CD14-positive monocyte (primary cell): ENCODE data around the gene CRADD. TPM values are rescaled to one million over a fixed set of nuclear protein-coding genes. Genes with fewer than 3 reads are reported as not detected.

Source experiments
- DNase-seq, 3 donors: peaks; one replicate each; pipeline ENCODE4 v3.0.0-alpha.2; 2011 to 2022
- H2AFZ ChIP-seq: 2 replicates; pipeline ENCODE4 v1.6.0; 2012; ENCODE audit warnings: mild to moderate bottlenecking, low read depth, low read length, inconsistent platforms; ENCODE audit not compliant: insufficient read depth, poor library complexity, severe bottlenecking
- H3K27ac ChIP-seq, 2 donors: 1 replicate in 1 of 2; 2 replicates in 1 of 2; pipeline ENCODE4 v1.5.1; 2012 to 2013; ENCODE audit warnings: low read length in 2 of 2, control low read depth in 1 of 2, inconsistent platforms in 1 of 2, low read depth in 1 of 2, mild to moderate bottlenecking in 1 of 2
- H3K27me3 ChIP-seq, 2 donors: one replicate each; pipeline versions ENCODE4 v1.6.0 to v1.6.1; 2011 to 2013; ENCODE audit warnings: low read length in 2 of 2; ENCODE audit not compliant: control insufficient read depth in 2 of 2, insufficient read depth in 2 of 2
- H3K36me3 ChIP-seq, 2 donors: replicated peaks in 1 of 2; 1 replicate in 1 of 2; 2 replicates in 1 of 2; pipeline versions ENCODE4 v1.5.1 to v1.6.1; 2012 to 2013; ENCODE audit warnings: low read length in 2 of 2, control low read depth in 1 of 2, inconsistent platforms in 1 of 2, mild to moderate bottlenecking in 1 of 2; ENCODE audit not compliant: insufficient read depth in 2 of 2, control insufficient read depth in 1 of 2
- H3K4me1 ChIP-seq, 2 donors: 1 replicate in 1 of 2; 2 replicates in 1 of 2; pipeline versions ENCODE4 v1.5.1 to v1.6.1; 2012 to 2013; ENCODE audit warnings: low read length in 2 of 2, control low read depth in 1 of 2, inconsistent platforms in 1 of 2, mild to moderate bottlenecking in 1 of 2, moderate library complexity in 1 of 2; ENCODE audit not compliant: insufficient read depth in 2 of 2, control insufficient read depth in 1 of 2
- H3K4me2 ChIP-seq: replicated peaks from 2 replicates; pipeline ENCODE3; 2012; ENCODE audit warnings: low read length, moderate library complexity, mild to moderate bottlenecking; ENCODE audit not compliant: poor library complexity, severe bottlenecking; ENCODE audit errors: extremely low read depth
- H3K4me3 ChIP-seq, 3 experiments: fragments of 200-600 bp in 1 of 3; sonication (generic) in 1 of 3; replicated peaks in 1 of 3; 1 replicate in 2 of 3; 2 replicates in 1 of 3; pipeline ENCODE4 v1.5.1; 2011 to 2013; ENCODE audit warnings: low read length in 3 of 3, mild to moderate bottlenecking in 3 of 3, control low read depth in 2 of 3, low read depth in 2 of 3, inconsistent platforms in 1 of 3, moderate library complexity in 1 of 3
- H3K79me2 ChIP-seq: 2 replicates; pipeline ENCODE4 v1.6.0; 2012; ENCODE audit warnings: mild to moderate bottlenecking, control low read depth, inconsistent platforms, low read length, moderate library complexity; ENCODE audit not compliant: insufficient read depth
- H3K9ac ChIP-seq: 2 replicates; pipeline ENCODE4 v1.6.0; 2017; ENCODE audit warnings: low read length, mild to moderate bottlenecking; ENCODE audit not compliant: insufficient read depth, poor library complexity, severe bottlenecking
- H3K9me3 ChIP-seq, 2 donors: replicated peaks in 1 of 2; 1 replicate in 1 of 2; 2 replicates in 1 of 2; pipeline versions ENCODE4 v1.5.1 to v1.6.1; 2012 to 2013; ENCODE audit warnings: low read length in 2 of 2, control low read depth in 1 of 2; ENCODE audit not compliant: control insufficient read depth in 1 of 2, insufficient read depth in 1 of 2
- H4K20me1 ChIP-seq: 2 replicates; pipeline ENCODE4 v1.6.0; 2012; ENCODE audit warnings: mild to moderate bottlenecking, low read length, control low read depth, moderate library complexity; ENCODE audit not compliant: insufficient read depth
- H3K27ac Mint-ChIP-seq, 7 donors: one replicate each; pipeline ENCODE4 v1.8.0; 2020; ENCODE audit warnings: mild to moderate bottlenecking in 7 of 7, mixed read lengths in 7 of 7, moderate library complexity in 6 of 7, inconsistent platforms in 2 of 7
- H3K27me3 Mint-ChIP-seq, 3 donors: one replicate each; pipeline ENCODE4 v1.8.0; 2021 to 2022; ENCODE audit warnings: low read depth in 3 of 3, mild to moderate bottlenecking in 3 of 3, mixed read lengths in 3 of 3, moderate library complexity in 3 of 3, inconsistent platforms in 1 of 3
- H3K36me3 Mint-ChIP-seq, 2 donors: one replicate each; pipeline ENCODE4 v1.8.0; 2020; ENCODE audit warnings: mixed read lengths in 2 of 2, inconsistent platforms in 1 of 2, mild to moderate bottlenecking in 1 of 2
- H3K4me1 Mint-ChIP-seq: one replicate; pipeline ENCODE4 v1.8.0; 2020; ENCODE audit warnings: mild to moderate bottlenecking, mixed read lengths
- H3K4me3 Mint-ChIP-seq, 2 donors: one replicate each; pipeline ENCODE4 v1.8.0; 2020; ENCODE audit warnings: mild to moderate bottlenecking in 2 of 2, mixed read lengths in 2 of 2, moderate library complexity in 1 of 2
- H3K9me3 Mint-ChIP-seq, 7 donors: one replicate each; pipeline ENCODE4 v1.8.0; 2020 to 2022; ENCODE audit warnings: mixed read lengths in 7 of 7, mild to moderate bottlenecking in 6 of 7, moderate library complexity in 6 of 7, inconsistent platforms in 2 of 7
- WGBS: methylation state at CpG from one replicate; pipeline ENCODE4 v1.1.5; 2013; ENCODE audit warnings: missing lambda C conversion rate; ENCODE audit not compliant: insufficient coverage; 5-methylcytosine and 5-hydroxymethylcytosine counted together
- intact Hi-C, 2 donors: fragments of 100-400 bp; cut with micrococcal nuclease; formaldehyde crosslinking; loops; one replicate each; pipeline versions ENCODE4 v1.15.0 to v1.15.1; 2023
- polyA plus RNA-seq, 3 donors: library from polyadenylated mRNA; depleted of rRNA in 1 of 3; unstranded in 2 of 3; stranded (reverse) in 1 of 3; fragments of 300-500 nt in 2 of 3; fragments of >200 nt in 1 of 3; fragmentation: Illumina TruSeq in 2 of 3; gene quantifications; 1 replicate in 2 of 3; 2 replicates in 1 of 3; pipeline ENCODE4 v1.2.3, GENCODE V29; 2012 to 2021
- TF ChIP-seq, protein P1 (sequence below): fragments of 200-600 bp; IDR thresholded peaks from one replicate; pipeline ENCODE4 v1.8.0; 2022; ENCODE audit warnings: antibody characterized with exemption, mild to moderate bottlenecking

Gene CRADD
- polyA plus RNA-seq, 3 donors: 5.6 to 12.2 (median 11.2) TPM

DNA sequence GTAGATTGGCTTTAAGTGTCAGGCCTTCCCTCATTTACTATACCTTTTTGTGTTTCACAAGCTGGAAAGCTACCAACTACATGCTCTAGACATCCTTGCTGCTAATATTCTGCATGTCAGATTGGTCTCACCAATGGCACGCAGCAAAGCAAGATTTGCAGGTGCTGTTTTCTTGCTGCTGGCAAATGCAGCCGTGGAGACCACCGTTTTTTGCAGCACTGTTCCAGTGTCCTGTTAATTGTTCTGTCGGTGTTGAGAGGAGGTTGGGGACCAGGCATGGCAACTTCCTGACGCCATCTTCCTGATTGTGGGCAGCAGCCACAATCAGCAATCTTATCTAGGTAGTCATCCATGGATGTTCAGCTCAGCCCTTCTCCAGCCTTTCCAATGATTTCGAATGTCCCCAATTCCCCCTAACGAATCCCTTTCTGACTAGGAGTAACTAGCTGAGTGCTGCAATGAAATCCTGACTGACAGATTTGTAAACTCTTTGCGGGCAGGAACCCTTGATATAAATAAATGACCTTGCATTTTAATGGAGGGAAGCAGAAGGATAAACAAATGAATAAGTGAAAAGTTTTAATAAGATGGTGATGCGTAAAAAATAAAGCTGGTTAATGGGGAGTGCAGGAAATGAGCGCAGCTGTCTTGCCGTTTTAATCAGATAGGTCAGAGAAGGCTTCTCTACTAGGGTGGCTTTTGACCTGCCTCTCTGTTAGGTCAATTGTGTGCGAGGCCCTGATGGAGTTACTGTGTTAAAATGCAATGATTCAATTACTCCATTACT, 574 bp upstream of the CRADD start:
- Mint-ChIP-seq H3K9me3 (peaks cover 0 to 5% (median 3%) of the 10 kb centered on the region in 7 donors), H3K4me3 (peak overlapping the region; percentile 95 to 99), H3K27me3 (peaks cover 1 to 5% (median 3%) of the 10 kb centered on the region in 3 donors), H3K4me1 (peaks cover 21% of the 10 kb centered on the region), H3K36me3 (peaks cover 7 to 9% of the 10 kb centered on the region in 2 donors), H3K27ac (peak overlapping the region; percentile 99 to 100 (median 100))
- Histone ChIP-seq H3K4me1 (peaks cover 13 to 19% of the 10 kb centered on the region in 2 donors), H3K27me3 (no peaks in the 10 kb centered on the region), H3K9me3 (no peaks in the 10 kb centered on the region), H2AFZ (peak overlapping the region; percentile 93), H3K4me2 (peak overlapping the region; percentile 77), H3K9ac (peak overlapping the region; percentile 94), H3K36me3 (no peaks in the 10 kb centered on the region), H3K27ac (peak overlapping the region in 1 of 2 donors; percentile 98), H3K79me2 (no peaks in the 10 kb centered on the region), H3K4me3 (peak overlapping the region; percentile 69 to 95 (median 83)), H4K20me1 (no peaks in the 10 kb centered on the region)
- WGBS: 55% methylated on average over 11 of the region's 12 CpGs
- intact Hi-C loops: loop anchor here (5.0 to 10.0 kb wide), 5 partner anchors 66 to 426 kb away; partner anchors contain the start of genes SOCS2 (in 1 of the 2) and UBE2N (in 1 of the 2)
- TF ChIP-seq, protein P1, sequence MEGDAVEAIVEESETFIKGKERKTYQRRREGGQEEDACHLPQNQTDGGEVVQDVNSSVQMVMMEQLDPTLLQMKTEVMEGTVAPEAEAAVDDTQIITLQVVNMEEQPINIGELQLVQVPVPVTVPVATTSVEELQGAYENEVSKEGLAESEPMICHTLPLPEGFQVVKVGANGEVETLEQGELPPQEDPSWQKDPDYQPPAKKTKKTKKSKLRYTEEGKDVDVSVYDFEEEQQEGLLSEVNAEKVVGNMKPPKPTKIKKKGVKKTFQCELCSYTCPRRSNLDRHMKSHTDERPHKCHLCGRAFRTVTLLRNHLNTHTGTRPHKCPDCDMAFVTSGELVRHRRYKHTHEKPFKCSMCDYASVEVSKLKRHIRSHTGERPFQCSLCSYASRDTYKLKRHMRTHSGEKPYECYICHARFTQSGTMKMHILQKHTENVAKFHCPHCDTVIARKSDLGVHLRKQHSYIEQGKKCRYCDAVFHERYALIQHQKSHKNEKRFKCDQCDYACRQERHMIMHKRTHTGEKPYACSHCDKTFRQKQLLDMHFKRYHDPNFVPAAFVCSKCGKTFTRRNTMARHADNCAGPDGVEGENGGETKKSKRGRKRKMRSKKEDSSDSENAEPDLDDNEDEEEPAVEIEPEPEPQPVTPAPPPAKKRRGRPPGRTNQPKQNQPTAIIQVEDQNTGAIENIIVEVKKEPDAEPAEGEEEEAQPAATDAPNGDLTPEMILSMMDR: no peak
- no peak for DNase-seq

DNA sequence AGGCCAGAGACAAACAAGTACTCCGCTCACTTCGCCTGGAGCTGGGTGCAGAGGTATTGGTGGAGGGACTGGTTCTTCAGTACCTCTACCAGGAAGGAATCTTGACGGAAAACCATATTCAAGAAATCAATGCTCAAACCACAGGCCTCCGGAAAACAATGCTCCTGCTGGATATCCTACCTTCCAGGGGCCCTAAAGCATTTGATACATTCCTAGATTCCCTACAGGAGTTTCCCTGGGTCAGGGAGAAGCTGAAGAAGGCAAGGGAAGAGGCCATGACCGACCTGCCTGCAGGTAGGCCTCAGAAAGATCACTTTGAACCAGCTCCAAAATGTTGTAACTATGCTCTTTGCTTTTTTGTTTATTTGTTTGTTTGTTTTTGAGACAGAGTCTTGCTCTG, 1.6 kb downstream of the CRADD start:
- intact Hi-C loops: loop anchor here (5.0 to 10.0 kb wide), 5 partner anchors 64 to 424 kb away; partner anchors contain the start of genes SOCS2 (in 1 of the 2) and UBE2N (in 1 of the 2)
- H2AFZ ChIP-seq: peak overlapping the region; percentile 93

More for the DNA sequence above, 1.6 kb downstream of the CRADD start:
- WGBS: 83% methylated on average over 1 of the region's 5 CpGs
- no peaks in the 10 kb centered on the region for H3K36me3 ChIP-seq
- H3K79me2 ChIP-seq: no peaks in the 10 kb centered on the region
- H3K4me1 ChIP-seq: peaks cover 13 to 19% of the 10 kb centered on the region in 2 donors
- no peak overlapping the region for H3K4me2 ChIP-seq
- no peak overlapping the region for H3K4me3 ChIP-seq
- H3K4me1 Mint-ChIP-seq: peaks cover 21% of the 10 kb centered on the region
- peaks cover 0 to 5% (median 3%) of the 10 kb centered on the region in 7 donors for H3K9me3 Mint-ChIP-seq
- H3K9ac ChIP-seq: no peak overlapping the region
- no peaks in the 10 kb centered on the region for H3K9me3 ChIP-seq
- H3K36me3 Mint-ChIP-seq: peaks cover 7 to 9% of the 10 kb centered on the region in 2 donors
- no peaks in the 10 kb centered on the region for H3K27me3 ChIP-seq
- H3K27me3 Mint-ChIP-seq: peaks cover 0 to 5% (median 0%) of the 10 kb centered on the region in 3 donors
- no peaks in the 10 kb centered on the region for H4K20me1 ChIP-seq
- H3K27ac ChIP-seq: no peak overlapping the region
- DNase-seq: no peak
- TF ChIP-seq, protein P1: no peak
- H3K27ac Mint-ChIP-seq: peak overlapping the region in 2 of 7 donors; percentile 14 to 15
- peak overlapping the region in 1 of 2 donors; percentile 45 for H3K4me3 Mint-ChIP-seq
